Parathyroid adenoma (tissue), 2 donors: ENCODE measurements around the gene LHX1.

Experiments
- H2AFZ ChIP-seq: fragments of 300-600 bp; sonication (generic); one replicate; pipeline ENCODE4 v1.7.0; 2017; ENCODE audit warnings: antibody characterized with exemption, mild to moderate bottlenecking
- H3K27ac ChIP-seq: fragments of 300-600 bp; sonication (generic); one replicate; pipeline ENCODE4 v1.7.0; 2017
- H3K27me3 ChIP-seq: fragments of 300-600 bp; sonication (generic); one replicate; pipeline ENCODE4 v1.7.0; 2017; ENCODE audit warnings: low read length; ENCODE audit not compliant: control insufficient read depth, insufficient read depth
- H3K36me3 ChIP-seq: fragments of 300-600 bp; sonication (generic); one replicate; pipeline ENCODE4 v1.7.0; 2017; ENCODE audit warnings: low read length; ENCODE audit not compliant: control insufficient read depth, insufficient read depth
- H3K4me1 ChIP-seq: fragments of 300-600 bp; sonication (generic); one replicate; pipeline ENCODE4 v1.7.0; 2017; ENCODE audit warnings: control low read depth
- H3K4me2 ChIP-seq: fragments of 300-600 bp; sonication (generic); one replicate; pipeline ENCODE4 v1.7.0; 2017; ENCODE audit warnings: low read length
- H3K4me3 ChIP-seq: fragments of 300-600 bp; sonication (generic); one replicate; pipeline ENCODE4 v1.7.0; 2017; ENCODE audit warnings: low read depth, low read length
- H3K79me2 ChIP-seq: fragments of 300-600 bp; sonication (generic); one replicate; pipeline ENCODE4 v1.7.0; 2017; ENCODE audit warnings: control low read depth
- H3K9ac ChIP-seq: fragments of 300-600 bp; sonication (generic); one replicate; pipeline ENCODE4 v1.7.0; 2017; ENCODE audit warnings: mild to moderate bottlenecking
- H3K9me3 ChIP-seq: fragments of 300-600 bp; sonication (generic); one replicate; pipeline ENCODE4 v1.7.0; 2017; ENCODE audit warnings: low read length; ENCODE audit not compliant: control insufficient read depth
- TF ChIP-seq, protein P1 (sequence below): fragments of 300-600 bp; sonication (generic); IDR thresholded peaks from one replicate; pipeline ENCODE4 v1.7.0; 2017; ENCODE audit warnings: antibody characterized with exemption, mild to moderate bottlenecking
- donor health status: primary hyperparathyroidism.

LHX1 gene

DNA sequence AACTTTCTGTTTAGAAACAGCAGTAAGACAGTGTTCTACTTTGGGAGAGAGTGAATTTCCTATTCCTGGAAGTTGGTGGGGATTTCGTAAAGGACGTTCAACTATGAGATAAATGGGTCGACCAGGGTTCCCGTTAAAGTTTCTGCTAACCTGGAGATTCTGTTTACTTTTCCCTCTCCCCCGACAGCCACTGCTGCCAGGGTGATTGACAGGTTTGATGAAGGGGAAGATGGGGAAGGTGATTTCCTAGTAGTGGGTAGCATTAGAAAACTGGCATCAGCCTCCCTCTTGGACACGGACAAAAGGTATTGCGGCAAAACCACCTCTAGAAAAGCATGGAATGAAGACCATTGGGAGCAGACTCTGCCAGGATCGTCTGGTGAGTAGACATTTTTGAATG, 12.8 kb downstream of the LHX1 start:
- Histone ChIP-seq H2AFZ (no peak overlapping the region), H3K9me3 (no peaks in the 10 kb centered on the region), H3K4me1 (no peaks in the 10 kb centered on the region), H3K79me2 (no peaks in the 10 kb centered on the region), H3K36me3 (no peaks in the 10 kb centered on the region), H3K9ac (no peak overlapping the region), H3K4me2 (peak overlapping the region; percentile 90), H3K27ac (no peak overlapping the region), H3K4me3 (peak overlapping the region; percentile 82), H3K27me3 (peaks cover 11% of the 10 kb centered on the region)
- TF ChIP-seq, protein P1, sequence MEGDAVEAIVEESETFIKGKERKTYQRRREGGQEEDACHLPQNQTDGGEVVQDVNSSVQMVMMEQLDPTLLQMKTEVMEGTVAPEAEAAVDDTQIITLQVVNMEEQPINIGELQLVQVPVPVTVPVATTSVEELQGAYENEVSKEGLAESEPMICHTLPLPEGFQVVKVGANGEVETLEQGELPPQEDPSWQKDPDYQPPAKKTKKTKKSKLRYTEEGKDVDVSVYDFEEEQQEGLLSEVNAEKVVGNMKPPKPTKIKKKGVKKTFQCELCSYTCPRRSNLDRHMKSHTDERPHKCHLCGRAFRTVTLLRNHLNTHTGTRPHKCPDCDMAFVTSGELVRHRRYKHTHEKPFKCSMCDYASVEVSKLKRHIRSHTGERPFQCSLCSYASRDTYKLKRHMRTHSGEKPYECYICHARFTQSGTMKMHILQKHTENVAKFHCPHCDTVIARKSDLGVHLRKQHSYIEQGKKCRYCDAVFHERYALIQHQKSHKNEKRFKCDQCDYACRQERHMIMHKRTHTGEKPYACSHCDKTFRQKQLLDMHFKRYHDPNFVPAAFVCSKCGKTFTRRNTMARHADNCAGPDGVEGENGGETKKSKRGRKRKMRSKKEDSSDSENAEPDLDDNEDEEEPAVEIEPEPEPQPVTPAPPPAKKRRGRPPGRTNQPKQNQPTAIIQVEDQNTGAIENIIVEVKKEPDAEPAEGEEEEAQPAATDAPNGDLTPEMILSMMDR: no peak

DNA sequence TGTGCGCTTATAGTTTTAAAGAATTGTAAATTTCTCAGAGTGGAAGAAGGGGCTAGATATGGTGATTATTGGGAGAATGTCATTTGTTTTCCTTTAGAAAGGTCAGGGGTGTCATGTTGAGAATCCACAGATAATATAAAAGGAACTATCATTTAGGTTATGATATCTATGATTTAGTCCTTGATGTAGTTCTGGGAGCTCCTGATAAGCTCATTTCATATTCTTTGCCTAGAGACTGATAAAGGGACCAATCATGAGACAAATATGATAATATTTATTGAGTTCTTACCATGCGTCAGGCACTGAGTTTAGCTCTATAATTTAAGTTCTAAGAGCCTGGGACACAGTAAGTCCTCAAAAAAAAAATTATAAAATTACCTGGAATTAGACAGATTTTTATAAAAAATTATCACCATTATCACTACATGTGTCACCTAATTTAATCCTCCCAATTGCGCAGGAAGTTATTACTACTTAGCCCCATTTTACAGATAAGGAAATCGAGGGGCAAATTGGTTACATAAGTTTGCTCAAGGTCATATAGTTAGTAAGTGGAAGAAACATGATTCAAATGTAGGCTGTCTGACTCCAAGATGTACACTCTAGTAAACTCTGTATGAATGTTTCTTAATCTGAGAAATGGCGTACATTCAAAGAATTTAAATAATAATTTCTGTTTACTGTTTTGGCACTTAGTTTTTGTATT, 14.0 kb downstream of the LHX1 start:
- TF ChIP-seq, protein P1: no peak
- no peak overlapping the region for H3K9ac ChIP-seq
- H3K4me1 ChIP-seq: no peaks in the 10 kb centered on the region
- H3K4me3 ChIP-seq: no peak overlapping the region
- no peak overlapping the region for H2AFZ ChIP-seq
- no peaks in the 10 kb centered on the region for H3K79me2 ChIP-seq
- H3K9me3 ChIP-seq: no peaks in the 10 kb centered on the region
- H3K36me3 ChIP-seq: no peaks in the 10 kb centered on the region
- peaks cover 2% of the 10 kb centered on the region for H3K27me3 ChIP-seq
- no peak overlapping the region for H3K4me2 ChIP-seq
- no peak overlapping the region for H3K27ac ChIP-seq

DNA sequence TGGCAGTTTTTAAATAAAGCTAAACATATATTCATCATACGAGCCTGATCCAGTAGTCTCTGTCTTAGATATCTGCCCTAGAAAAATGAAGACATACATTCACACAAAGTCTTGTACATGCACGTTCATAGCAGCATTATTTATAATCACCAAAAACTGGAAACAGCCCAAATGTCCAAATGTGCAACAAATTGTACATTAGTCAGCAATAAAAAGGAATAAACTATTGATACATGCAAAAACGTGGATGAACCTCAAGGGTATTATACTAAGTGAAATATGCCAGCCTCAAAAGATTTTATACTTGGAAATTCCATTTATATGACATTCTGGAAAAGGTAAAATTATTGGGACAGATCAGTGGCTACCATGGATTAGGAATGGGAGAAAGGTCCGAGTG, 34.2 kb downstream of the LHX1 start:
- no peaks in the 10 kb centered on the region for H3K79me2 ChIP-seq
- no peak overlapping the region for H2AFZ ChIP-seq
- no peaks in the 10 kb centered on the region for H3K36me3 ChIP-seq
- TF ChIP-seq, protein P1: no peak
- no peak overlapping the region for H3K4me3 ChIP-seq
- no peaks in the 10 kb centered on the region for H3K4me1 ChIP-seq
- H3K9ac ChIP-seq: no peak overlapping the region
- H3K27me3 ChIP-seq: no peaks in the 10 kb centered on the region
- H3K9me3 ChIP-seq: no peaks in the 10 kb centered on the region
- no peak overlapping the region for H3K27ac ChIP-seq
- no peak overlapping the region for H3K4me2 ChIP-seq

DNA sequence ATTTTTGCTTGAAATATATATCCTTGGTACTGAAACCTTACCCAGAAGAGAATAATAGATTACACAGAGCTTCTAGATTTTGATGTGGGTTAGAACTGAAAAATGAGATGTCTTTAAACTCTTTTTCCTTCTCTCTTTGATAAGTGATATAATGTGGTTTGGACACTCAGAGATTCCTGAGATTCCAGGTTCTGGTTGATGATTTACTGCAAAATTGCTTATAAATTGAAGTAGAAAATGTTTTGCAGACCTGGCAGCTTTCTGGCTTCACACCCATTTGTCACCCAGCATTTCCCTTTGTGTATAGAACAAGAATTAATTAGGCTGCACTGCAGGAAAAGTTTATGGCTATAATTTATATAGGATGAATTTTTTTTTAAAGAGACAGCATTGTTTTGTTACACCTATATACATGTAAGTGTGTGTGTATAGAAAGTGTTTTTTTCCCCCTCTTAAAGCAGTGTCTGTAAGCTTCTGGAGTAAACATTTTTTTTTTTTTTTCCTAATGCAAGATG, 35.0 kb downstream of the LHX1 start:
- Histone ChIP-seq H3K9me3 (no peaks in the 10 kb centered on the region), H3K4me1 (no peaks in the 10 kb centered on the region), H3K9ac (no peak overlapping the region), H3K27ac (no peak overlapping the region), H3K79me2 (no peaks in the 10 kb centered on the region), H2AFZ (no peak overlapping the region), H3K36me3 (no peaks in the 10 kb centered on the region), H3K4me2 (no peak overlapping the region), H3K27me3 (no peaks in the 10 kb centered on the region), H3K4me3 (no peak overlapping the region)
- TF ChIP-seq, protein P1: no peak

DNA sequence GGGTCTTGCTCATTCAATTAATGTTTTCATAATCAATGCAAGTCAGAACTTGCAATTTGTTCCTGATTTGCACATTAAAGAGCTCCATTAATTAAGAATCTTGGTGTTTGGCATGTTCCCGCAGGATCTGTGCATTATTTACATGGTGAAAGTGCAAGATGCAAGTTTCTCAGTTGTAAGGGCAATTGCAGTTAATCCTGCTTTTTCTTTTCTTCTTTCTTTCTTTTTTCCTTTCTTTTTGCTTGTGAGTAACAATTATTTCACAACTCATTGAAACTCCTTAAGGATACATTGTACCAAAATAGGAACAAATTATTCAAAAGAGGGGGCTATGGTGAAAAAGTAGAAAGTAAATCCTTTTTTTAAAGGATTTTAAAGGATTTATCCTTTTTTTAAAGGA, 35.6 kb downstream of the LHX1 start:
- H3K79me2 ChIP-seq: no peaks in the 10 kb centered on the region
- H3K27ac ChIP-seq: no peak overlapping the region
- H3K9ac ChIP-seq: no peak overlapping the region
- no peaks in the 10 kb centered on the region for H3K9me3 ChIP-seq
- no peaks in the 10 kb centered on the region for H3K36me3 ChIP-seq
- H2AFZ ChIP-seq: no peak overlapping the region
- H3K4me2 ChIP-seq: no peak overlapping the region
- TF ChIP-seq, protein P1: no peak
- no peak overlapping the region for H3K4me3 ChIP-seq
- H3K4me1 ChIP-seq: no peaks in the 10 kb centered on the region
- no peaks in the 10 kb centered on the region for H3K27me3 ChIP-seq
